ENCODE data around the gene COL4A1.

The COL4A1 gene

DNA sequence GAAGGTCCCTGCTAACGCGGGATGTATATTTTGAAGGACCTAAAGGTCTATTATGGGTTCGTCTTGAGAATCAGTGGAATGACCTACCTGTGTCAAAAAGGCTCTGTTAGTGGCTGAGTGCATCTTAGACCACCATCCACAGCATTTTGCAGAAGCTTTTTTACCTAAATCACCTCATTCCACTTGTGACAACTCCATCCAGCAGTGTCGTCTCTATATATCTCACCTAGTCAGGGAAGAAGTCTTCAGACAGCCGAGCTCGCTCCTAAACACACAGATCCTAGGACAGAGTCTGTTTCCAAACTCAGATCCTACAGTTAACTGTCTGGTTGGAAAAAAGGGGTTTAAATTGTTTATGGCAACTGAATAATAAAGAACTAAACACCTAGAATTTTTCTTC is 33.7 kb downstream of the COL4A1 start:
- Histone ChIP-seq H3F3A (ENCODE audit: insufficient read depth, low read length) (no peaks in the 10 kb centered on the region), H4K20me1 (ENCODE audit: insufficient read depth, low read length) (no peaks in the 10 kb centered on the region), H3K9ac (ENCODE audit: low read length) (no peak overlapping the region), H3K27me3 (ENCODE audit: insufficient read depth, low read length) (peaks cover 11% of the 10 kb centered on the region), H3K27ac (ENCODE audit: low read depth, low read length, poor library complexity, severe bottlenecking) (no peak overlapping the region), H2AFZ (ENCODE audit: low read length) (no peak overlapping the region), H3K9me2 (ENCODE audit: low read depth, low read length) (no peaks in the 10 kb centered on the region), H3K4me3 (ENCODE audit: low read depth, low read length, poor library complexity, severe bottlenecking) (no peak overlapping the region), H3K4me2 (ENCODE audit: low read length) (no peak overlapping the region), H3K79me2 (ENCODE audit: insufficient read depth, low read length) (no peaks in the 10 kb centered on the region), H3K4me1 (ENCODE audit: insufficient read depth, low read length, severe bottlenecking) (no peaks in the 10 kb centered on the region), H3K36me3 (ENCODE audit: insufficient read depth, low read length) (no peaks in the 10 kb centered on the region), H3K9me3 (ENCODE audit: low read length) (no peaks in the 10 kb centered on the region)
- TF ChIP-seq CTCF (IDR thresholded peaks at IDR 0.05; ENCODE audit: low read length) (no peak), EZH2 (IDR thresholded peaks at IDR 0.05; ENCODE audit: borderline replicate concordance, low read length) (no peak)

GRCh38 chr13:110272651-110273050 is 34.3 kb downstream of the COL4A1 start:
- Histone ChIP-seq H2AFZ (ENCODE audit: low read length) (no peak overlapping the region), H3K9me3 (ENCODE audit: low read length) (no peaks in the 10 kb centered on the region), H3K4me1 (ENCODE audit: insufficient read depth, low read length, severe bottlenecking) (no peaks in the 10 kb centered on the region), H3K4me3 (ENCODE audit: low read depth, low read length, poor library complexity, severe bottlenecking) (no peak overlapping the region), H3K9ac (ENCODE audit: low read length) (no peak overlapping the region), H3K79me2 (ENCODE audit: insufficient read depth, low read length) (no peaks in the 10 kb centered on the region), H3K36me3 (ENCODE audit: insufficient read depth, low read length) (no peaks in the 10 kb centered on the region), H3K4me2 (ENCODE audit: low read length) (no peak overlapping the region), H3K9me2 (ENCODE audit: low read depth, low read length) (no peaks in the 10 kb centered on the region), H4K20me1 (ENCODE audit: insufficient read depth, low read length) (no peaks in the 10 kb centered on the region), H3F3A (ENCODE audit: insufficient read depth, low read length) (no peaks in the 10 kb centered on the region), H3K27ac (ENCODE audit: low read depth, low read length, poor library complexity, severe bottlenecking) (no peak overlapping the region), H3K27me3 (ENCODE audit: insufficient read depth, low read length) (peaks cover 11% of the 10 kb centered on the region)
- no peak for TF ChIP-seq CTCF (IDR thresholded peaks at IDR 0.05; ENCODE audit: low read length)
- TF ChIP-seq EZH2 (IDR thresholded peaks at IDR 0.05; ENCODE audit: borderline replicate concordance, low read length) = no peak

- no peaks in the 10 kb centered on the region for H3K79me2 ChIP-seq (ENCODE audit: insufficient read depth, low read length)
- TF ChIP-seq EZH2 (IDR thresholded peaks at IDR 0.05; ENCODE audit: borderline replicate concordance, low read length) (no peak), CTCF (IDR thresholded peaks at IDR 0.05; ENCODE audit: low read length) (no peak)
- no peak overlapping the region for H2AFZ ChIP-seq (ENCODE audit: low read length)
- H3K9me3 ChIP-seq (ENCODE audit: low read length) = no peaks in the 10 kb centered on the region
- peaks cover 11% of the 10 kb centered on the region for H3K27me3 ChIP-seq (ENCODE audit: insufficient read depth, low read length)
- H3K9me2 ChIP-seq (ENCODE audit: low read depth, low read length) = no peaks in the 10 kb centered on the region
- no peak overlapping the region for H3K4me2 ChIP-seq (ENCODE audit: low read length)
- H4K20me1 ChIP-seq (ENCODE audit: insufficient read depth, low read length) = no peaks in the 10 kb centered on the region
- H3K4me3 ChIP-seq (ENCODE audit: low read depth, low read length, poor library complexity, severe bottlenecking) = no peak overlapping the region
- H3K36me3 ChIP-seq (ENCODE audit: insufficient read depth, low read length) = no peaks in the 10 kb centered on the region
- no peak overlapping the region for H3K27ac ChIP-seq (ENCODE audit: low read depth, low read length, poor library complexity, severe bottlenecking)
- H3K4me1 ChIP-seq (ENCODE audit: insufficient read depth, low read length, severe bottlenecking) = no peaks in the 10 kb centered on the region
- H3K9ac ChIP-seq (ENCODE audit: low read length) = no peak overlapping the region
- H3F3A ChIP-seq (ENCODE audit: insufficient read depth, low read length) = no peaks in the 10 kb centered on the region
Measured at GRCh38 chr13:110272227-110272626, 34.7 kb downstream of the COL4A1 start.

Measured in OCI-LY1 (cell line).